ENCODE results near the gene NT5DC1.

The NT5DC1 gene

GRCh38 chr6:116248577-116248976, 147.9 kb downstream of the NT5DC1 start:
- DNase-seq = no peak

GRCh38 chr6:116251568-116252384, 151.1 kb downstream of the NT5DC1 start:
- no peak for DNase-seq

- no peak for DNase-seq
Measured at GRCh38 chr6:116253188-116253504, 152.5 kb downstream of the NT5DC1 start.

- peak; percentile 90 to 95 for DNase-seq
Measured at GRCh38 chr6:116253505-116254296, 153.0 kb downstream of the NT5DC1 start, which contains the start of gene TSPYL4. Gene TSPYL4 (minus strand): TSS chr6:116254075. CDS start chr6:116254008, 67 bp downstream.

GRCh38 chr6:116254297-116255056, 153.8 kb downstream of the NT5DC1 start:
- DNase-seq = no peak

GRCh38 chr6:116255246-116255800, 154.7 kb downstream of the NT5DC1 start:
- DNase-seq = no peak

- no peak for DNase-seq
Measured at GRCh38 chr6:116256694-116257093, 156.0 kb downstream of the NT5DC1 start.

- DNase-seq = no peak
Measured at GRCh38 chr6:116258520-116258919, 157.9 kb downstream of the NT5DC1 start.

GRCh38 chr6:116263353-116263752, 162.7 kb downstream of the NT5DC1 start:
- no peak for DNase-seq

GRCh38 chr6:116265041-116265829, 164.6 kb downstream of the NT5DC1 start:
- DNase-seq = peak; percentile 68 to 83

- no peak for DNase-seq
Measured at GRCh38 chr6:116266803-116267202, 166.2 kb downstream of the NT5DC1 start.

GRCh38 chr6:116267836-116268588, 167.4 kb downstream of the NT5DC1 start:
- DNase-seq = no peak

GRCh38 chr6:116268589-116269293, 168.1 kb downstream of the NT5DC1 start:
- peak; percentile 41 to 75 for DNase-seq

GRCh38 chr6:116271149-116271708, 170.6 kb downstream of the NT5DC1 start:
- no peak for DNase-seq

GRCh38 chr6:116277124-116277523, 176.5 kb downstream of the NT5DC1 start:
- no peak for DNase-seq

- DNase-seq = no peak
Measured at GRCh38 chr6:116278481-116278829, 177.8 kb downstream of the NT5DC1 start.

- peak in 1 of 2 experiments; percentile 27 for DNase-seq
Measured at GRCh38 chr6:116278854-116279231, 178.2 kb downstream of the NT5DC1 start.

GRCh38 chr6:116279232-116280160, 178.8 kb downstream of the NT5DC1 start, which contains the start of gene TSPYL1:
Gene TSPYL1 (minus strand): TSS chr6:116279930. CDS start chr6:116279830, 100 bp downstream.
- DNase-seq = peak; percentile 92 to 96

Data from NCI-H2081 (cell line).